ENCODE data around the gene C1QTNF4.

The C1QTNF4 gene

DNA sequence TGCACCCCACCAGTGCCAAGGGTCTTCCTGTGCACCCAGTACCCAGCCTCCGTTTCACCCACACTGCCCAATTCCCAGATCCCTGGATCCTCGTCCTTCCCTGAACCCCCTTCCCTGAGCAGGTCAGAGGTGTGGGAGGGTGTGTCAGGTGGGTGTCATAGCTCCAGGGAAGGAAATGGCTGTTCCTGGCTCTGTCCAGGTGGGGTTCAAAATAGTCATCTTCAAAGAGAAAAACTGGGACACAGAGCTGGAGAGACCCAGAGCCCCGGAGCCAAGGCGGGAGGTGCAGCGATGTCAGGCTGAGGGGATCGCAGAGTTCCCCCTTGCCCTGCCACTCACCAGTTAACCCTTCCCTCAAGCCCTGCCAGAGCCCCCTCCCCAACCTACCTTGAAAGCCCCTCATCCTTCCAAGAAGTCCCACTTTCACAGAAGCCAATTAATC lies 698 bp downstream of the C1QTNF4 start:
- no peak for DNase-seq (ENCODE audit: low read depth in 1 of 2, low spot score in 1 of 2)

DNA sequence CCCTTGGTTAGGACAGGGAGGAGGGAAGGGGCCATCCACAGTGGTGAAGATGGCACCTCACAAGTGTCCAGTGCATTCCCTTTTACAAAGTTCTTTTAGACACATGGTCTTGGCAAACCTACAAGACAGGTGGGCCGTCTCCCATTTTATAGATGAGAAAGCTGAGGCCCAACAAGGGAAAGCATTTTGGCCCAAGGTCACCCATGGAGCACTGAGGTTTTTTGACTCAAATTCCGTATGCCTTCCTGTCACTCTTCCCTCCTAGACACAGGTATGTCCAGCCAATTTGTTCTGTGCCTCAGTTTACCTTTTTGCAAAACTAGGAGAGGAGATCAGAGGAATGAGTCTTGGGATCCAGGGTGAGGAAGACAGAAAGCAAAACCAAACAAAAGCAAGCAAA lies 1.2 kb downstream of the C1QTNF4 start:
- no peak for DNase-seq (ENCODE audit: low read depth in 1 of 2, low spot score in 1 of 2)

DNA sequence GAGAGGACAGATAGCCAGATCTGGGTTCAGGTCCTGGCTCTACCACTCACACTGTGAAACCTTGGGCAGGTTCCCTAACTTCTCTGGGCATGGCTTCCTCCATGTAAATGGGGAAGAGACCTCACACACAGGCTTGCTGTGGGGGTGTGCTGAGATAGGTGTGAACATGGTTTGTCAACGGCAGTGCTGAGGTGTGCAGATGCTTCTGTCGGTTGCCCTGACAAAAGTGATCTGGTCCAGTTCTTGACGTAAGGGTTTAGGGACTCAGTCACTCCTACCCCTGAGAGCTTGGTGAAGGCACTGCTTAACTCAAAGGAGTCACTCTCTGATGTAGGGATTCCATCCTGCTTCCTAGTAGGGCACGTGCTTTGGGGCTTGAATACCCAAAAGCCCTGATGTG lies 2.0 kb downstream of the C1QTNF4 start:
- DNase-seq (ENCODE audit: low read depth in 1 of 2, low spot score in 1 of 2): no peak

DNA sequence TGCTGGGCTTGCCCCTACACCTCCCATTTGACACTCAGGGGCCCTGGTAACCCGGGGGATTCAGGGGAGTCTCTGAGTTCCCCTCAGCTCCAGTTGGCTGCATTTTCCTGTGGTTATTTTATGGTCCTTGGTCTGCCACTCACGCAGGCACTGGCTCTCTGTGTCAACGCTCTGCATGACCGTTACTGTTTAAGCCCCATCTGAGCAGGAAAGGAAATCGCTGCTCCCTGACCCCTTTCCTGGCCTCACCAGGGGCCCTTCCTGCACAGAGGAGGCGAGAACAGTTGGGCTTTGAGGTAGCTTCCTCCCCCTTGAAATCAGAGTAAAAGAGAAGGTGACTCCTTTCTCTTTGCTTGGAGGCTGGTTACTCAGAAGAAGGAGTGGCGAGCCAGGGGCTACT lies 2.4 kb downstream of the C1QTNF4 start:
- no peak for DNase-seq (ENCODE audit: low read depth in 1 of 2, low spot score in 1 of 2)

DNA sequence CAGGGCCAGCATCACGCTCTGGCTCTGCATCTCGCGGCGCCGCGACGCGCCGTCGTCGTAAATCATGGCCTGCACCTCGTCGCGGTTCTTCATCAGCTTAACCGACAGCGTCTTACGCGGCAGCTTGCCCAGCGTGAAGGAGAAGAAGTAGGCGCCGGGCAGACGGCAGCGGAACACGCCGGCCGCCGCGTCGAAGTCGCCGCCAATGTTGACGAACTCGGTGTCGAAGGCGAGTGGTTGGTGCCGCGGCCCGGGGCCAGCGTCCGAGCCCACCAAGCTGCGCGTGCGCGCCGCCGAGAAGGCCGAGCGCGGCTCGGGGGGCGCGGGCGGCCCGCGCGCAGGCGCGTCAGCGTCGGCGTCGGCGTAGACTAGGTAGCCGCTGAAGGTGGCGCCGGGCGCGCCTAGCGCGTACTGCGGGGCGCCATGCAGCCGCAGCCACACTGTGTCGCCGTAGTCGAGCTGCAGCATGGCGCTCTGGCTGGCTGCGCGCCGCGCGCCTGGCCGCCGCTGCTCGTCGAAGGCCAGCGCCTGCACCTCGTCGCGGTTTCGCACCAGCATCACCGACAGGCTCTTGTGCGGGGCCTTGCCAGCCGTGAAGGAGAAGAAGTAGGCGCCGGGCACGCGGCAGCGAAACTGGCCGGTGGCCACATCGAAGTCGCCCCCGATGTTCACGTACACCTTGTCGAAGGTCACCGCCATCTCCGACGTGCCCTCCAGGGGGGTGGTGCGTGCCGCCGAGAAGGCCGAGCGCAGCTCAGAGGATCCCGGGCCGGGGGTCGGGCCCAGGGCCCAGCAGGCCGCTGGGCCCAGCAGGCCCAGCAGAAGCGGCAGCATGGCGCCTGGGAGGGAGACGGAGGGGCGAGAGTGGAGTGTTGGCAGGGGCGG lies 4.0 kb downstream of the C1QTNF4 start:
- DNase-seq (ENCODE audit: low read depth in 1 of 2, low spot score in 1 of 2): no peak

DNA sequence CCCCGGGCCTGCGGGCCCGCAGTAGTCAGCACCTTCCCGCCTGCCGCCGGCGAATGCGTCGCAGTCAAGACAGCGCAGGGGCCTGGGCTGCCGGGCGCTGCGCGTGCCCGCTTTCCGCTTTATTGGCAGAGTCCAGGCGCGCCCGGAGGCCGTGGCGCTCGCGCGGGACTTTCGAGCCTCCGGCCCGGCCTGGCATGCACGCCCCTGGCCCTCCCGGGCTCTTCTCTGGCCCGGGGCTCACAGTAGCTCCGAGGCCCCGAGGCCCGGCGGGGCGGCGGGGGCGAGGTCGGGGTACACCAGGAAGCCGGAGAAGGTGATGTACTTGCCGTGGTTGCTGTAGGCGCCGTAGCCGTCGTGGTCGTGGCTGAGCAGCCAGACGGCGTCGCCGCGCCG lies 4.6 kb downstream of the C1QTNF4 start:
- DNase-seq (ENCODE audit: low read depth in 1 of 2, low spot score in 1 of 2): no peak

DNA sequence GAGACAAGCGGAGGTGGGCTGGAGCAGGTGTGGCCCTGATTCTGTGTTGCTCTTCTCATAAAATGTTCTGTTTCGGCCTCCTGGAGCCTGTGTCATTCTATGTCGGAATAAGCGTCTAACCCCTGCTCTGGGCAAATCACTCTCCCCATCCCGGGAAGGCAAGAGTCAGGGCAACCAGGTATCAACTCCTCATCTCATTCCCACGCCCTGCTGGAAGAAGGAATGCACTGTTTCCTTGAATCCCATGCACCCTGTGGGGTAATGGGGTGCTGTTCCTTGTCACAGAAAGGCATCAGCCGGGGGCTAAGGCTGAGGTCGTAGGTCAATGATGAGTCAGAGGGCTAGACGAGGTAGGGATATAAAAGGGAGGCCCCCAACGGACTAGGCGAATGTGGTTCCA lies 5.1 kb downstream of the C1QTNF4 start:
- DNase-seq (ENCODE audit: low read depth in 1 of 2, low spot score in 1 of 2): no peak

DNA sequence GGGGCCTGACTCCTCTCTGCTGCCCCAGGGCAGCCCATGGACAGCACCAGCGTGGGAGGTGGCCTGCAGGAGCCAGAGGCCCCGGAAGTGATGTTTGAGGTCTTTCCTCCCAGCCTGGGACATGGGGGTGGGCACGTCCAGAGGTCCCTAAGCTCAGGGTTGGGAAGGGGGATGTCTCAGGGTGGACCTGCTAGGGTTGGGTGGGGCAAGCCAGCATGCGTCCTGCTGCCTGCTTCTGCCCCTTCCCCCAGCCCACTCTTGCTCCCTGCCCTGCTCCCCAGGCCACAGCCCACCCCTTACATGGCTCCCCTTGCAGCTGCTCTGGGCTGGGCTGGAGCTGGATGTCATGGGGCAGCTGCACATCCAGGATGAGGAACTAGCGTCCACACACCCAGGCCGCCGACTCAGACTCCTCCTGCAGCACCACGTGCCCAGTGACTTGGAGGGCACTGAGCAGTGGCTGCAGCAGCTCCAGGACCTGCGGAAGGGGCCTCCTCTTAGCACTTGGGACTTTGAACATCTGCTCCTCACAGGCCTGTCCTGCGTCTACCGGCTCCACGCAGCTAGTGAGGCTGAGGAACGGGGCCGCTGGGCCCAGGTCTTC lies 6.4 kb downstream of the C1QTNF4 start:
- DNase-seq (ENCODE audit: low read depth in 1 of 2, low spot score in 1 of 2): no peak

DNA sequence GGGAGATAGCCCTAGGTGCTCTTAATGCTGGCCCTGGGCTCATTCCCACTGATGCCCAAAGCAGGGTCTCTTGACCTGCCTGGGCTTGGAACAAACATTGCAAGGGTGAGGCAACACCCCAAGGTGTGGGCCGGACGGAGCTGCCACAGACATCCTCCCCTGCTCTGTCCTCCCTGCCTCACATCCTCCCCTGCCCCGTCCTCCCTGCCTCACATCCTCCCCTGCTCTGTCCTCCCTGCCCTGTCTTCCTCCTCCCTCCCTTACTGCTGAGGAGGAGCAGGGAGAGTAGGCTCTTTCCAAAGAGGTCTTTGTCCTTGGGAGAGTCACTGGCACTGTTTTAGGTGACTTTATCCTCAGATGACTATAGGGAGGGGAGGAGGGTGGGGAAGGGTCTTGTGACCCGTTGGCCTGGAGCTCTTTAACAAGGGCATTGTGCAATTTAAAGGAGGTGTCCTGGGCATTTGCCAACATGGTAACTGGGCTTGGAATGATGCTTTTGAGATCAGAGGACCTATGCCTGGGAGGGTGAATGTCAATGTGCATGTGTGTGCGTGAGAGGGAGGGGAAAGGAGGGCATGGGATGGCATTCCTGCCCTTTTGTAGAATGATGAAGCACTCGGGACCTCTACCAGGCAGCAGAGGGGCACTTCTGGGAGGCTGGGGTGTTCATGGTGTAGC lies 7.0 kb downstream of the C1QTNF4 start:
- DNase-seq (ENCODE audit: low read depth in 1 of 2, low spot score in 1 of 2): no peak

DNA sequence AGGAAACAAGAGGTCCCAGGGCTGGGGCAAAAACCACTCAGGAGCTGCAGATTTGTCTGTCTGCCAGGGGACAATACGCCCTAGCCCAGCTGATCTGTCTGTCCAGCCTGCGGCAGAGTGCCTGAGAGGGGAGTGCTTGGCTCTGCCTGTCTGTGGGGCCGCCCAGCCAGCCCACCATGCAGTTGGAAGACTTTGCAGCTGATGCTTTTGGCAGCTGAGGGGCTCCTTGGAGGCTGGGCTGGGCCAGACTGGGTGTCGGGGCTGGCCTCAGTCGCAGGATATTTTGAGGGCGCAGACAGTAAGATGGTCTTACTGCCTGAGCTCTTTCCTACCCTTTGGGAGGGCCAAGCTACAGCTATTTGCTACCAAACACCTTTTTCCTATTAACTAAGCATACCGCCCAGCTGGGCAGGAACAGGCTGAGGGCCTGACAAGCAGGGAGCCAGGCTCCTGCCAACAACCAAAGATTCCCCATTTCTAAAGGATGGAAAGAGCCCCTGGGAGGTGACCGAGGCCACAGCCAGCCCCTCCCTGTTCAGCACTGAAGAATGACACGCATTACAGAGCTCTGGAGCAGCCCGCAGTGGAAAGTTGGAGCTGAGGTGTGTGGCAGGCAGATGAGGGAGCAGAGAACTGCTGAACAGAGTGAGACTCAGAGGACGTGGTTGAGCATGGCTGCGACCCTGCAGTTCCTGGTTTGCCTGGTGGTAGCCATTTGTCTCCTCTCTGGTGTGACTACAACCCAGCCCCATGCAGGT lies 7.9 kb downstream of the C1QTNF4 start, which contains the start of gene FAM180B:
Gene FAM180B, plus strand, starts transcription at position 581 of the 758 bp plus-strand sequence. Its CDS starts 91 bp downstream, at position 672.
- no peak for DNase-seq (ENCODE audit: low read depth in 1 of 2, low spot score in 1 of 2)

DNA sequence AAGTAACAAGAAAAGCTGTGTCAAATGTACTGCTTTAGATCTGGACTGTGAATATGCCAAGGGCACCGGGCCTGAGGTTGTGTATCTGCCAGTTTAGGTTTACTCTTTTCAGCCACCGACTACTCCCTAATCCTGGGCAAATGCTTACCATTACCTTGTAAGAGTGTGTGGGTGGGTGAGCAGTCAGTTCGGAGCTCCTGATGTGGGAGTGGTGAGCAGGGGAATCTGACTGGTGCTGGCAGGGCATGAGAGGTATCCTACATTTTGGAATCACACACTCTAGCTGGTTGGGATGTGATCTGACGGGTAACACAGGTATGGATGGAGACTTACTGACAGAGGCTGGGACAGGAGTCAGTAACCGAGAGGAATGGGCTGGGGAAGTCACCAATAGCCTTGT lies 10.4 kb downstream of the C1QTNF4 start:
- no peak for DNase-seq (ENCODE audit: low read depth in 1 of 2, low spot score in 1 of 2)

DNA sequence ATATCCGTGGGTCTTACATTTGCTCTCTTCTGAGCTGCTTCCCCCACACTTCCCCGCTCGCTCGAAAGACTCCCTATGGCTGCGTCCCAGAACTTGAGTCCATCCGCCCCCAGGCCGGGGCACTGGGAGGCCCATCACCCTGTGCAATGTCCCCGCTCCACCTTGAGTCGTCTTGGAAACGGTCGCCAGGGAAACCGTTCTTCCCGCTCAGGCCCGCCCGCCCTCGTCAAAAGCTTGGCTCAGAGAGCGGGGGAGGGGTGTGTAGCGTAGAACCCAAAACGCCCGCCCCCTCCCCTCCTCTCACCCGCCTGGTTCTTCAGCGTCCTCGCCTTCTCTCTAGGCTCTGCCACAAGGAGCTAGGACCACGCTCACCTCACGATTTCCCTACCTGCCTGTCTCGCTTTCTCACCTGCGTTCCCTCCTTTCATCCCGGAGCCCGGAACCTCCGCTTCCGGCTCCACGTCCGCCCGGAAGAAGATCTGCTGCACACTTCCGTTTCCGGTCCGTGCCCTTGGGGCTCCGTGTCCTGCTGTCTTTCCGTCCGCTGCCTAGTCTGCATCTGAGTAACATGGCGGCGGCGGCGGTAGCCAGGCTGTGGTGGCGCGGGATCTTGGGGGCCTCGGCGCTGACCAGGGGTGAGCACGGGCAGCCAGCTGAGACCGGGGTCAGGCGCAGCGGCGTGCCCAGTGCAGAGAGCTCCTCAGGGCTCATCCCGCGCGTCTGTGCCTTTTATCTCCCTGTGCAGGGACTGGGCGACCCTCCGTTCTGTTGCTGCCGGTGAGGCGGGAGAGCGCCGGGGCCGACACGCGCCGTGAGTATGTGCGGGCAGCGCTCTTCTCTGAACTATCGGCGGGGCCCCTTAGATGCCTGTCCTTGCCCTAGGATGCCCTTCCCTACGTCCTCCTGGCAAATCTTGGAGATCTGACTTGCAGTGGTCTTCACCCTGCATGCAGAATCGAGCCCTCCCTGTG lies 15.4 kb downstream of the C1QTNF4 start, which contains the start of the genes KBTBD4 and NDUFS3:
Gene KBTBD4, minus strand, starts transcription at position 447 of the 971 bp plus-strand sequence. Its CDS starts 19 bp downstream, at position 428.
Gene NDUFS3, plus strand, starts transcription at position 551 of the 971 bp plus-strand sequence. Its CDS starts 18 bp downstream, at position 569.
- DNase-seq (ENCODE audit: low read depth in 1 of 2, low spot score in 1 of 2): peak; percentile 83 to 84

DNA sequence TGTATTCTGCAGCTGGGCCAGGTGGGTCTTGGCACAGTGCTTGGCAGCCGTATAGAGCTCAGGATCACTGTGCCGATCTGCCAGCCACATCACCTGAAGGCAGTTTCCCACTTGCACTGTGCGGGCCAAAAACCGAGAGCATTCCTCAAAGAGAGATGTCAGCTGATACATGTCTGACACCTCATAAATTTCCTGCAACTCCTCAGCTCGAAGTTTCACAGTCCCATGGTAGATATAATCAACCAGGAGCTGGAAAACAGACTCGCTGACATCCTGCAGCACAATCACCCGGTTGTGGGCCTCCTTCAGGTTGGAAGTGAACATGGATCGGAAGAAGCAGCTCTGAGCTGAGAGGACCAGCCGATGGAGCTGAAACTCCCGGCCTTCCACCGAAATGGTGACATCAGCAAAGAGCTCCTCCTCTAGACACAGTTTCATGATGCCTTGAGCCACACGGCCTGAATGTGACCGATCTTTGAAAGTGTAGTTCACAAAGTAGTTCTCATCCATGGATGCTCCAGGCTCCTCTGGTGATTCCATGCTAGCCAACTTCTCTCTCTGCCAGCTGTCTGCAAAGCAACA lies 16.7 kb downstream of the C1QTNF4 start:
- DNase-seq (ENCODE audit: low read depth in 1 of 2, low spot score in 1 of 2): no peak

DNA sequence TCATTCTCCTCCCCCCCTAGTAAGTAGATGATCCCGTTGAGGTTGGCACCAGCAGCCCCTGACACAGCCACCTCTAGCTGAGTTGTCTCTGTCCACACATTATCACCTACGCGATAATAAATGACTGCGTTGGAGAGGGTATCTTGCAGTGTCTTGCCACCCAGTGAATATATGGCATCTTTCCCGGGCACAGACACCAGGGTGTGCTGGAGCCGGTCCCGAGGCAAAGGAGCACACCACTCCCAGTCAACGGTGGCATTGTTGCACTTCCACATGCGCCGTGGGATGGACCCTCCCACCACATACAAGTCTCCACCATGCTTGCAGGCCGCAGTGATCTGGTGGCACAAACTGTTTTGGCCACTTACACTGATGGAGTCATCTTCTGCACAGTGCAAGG lies 20.9 kb downstream of the C1QTNF4 start:
- no peak for DNase-seq (ENCODE audit: low read depth in 1 of 2, low spot score in 1 of 2)

DNA sequence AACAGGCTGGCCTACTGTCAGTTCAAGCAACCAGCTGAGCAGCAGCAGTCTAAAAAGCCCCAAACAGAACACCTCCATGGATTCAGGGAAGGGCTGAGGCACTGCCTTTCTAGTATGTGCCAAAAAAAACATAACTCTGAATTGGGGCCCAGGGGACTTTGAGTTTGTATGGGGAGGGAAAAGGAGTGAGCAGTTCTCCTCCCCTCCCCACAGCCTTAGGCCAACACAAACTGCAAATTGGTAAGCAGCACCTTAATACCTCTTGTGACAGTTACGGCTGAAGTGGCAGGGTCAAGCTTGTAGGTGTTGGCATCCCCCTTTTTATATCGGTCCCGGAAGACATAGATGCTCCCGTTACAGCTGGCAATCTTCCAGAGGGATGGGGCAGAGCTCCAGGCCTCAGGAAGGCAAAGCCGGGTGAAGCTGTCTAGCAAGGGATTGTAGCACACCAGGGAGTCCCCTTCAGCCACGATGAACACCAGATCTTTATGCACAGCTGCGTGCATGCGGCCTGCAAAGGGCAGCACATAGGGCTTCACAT lies 21.4 kb downstream of the C1QTNF4 start:
- no peak for DNase-seq (ENCODE audit: low read depth in 1 of 2, low spot score in 1 of 2)

DNA sequence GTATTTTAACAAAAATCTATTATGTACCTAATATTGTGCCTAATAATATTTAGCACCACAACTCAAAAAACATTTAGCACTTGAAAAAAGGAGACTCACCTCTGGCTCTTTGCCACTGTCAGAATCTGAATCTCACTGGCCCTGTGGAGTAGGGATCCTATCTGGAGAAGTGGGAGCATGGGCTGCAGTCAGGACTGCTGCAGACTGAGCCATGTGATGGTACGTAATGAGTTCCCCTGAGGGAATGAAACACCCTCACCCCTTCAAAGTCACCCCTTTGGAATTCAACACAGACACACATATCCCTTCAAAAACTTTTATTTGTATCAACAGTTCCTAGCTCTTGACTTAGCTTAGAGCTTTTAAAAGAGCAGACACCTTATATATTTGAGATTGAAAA lies 22.3 kb downstream of the C1QTNF4 start:
- DNase-seq (ENCODE audit: low read depth in 1 of 2, low spot score in 1 of 2): no peak

DNA sequence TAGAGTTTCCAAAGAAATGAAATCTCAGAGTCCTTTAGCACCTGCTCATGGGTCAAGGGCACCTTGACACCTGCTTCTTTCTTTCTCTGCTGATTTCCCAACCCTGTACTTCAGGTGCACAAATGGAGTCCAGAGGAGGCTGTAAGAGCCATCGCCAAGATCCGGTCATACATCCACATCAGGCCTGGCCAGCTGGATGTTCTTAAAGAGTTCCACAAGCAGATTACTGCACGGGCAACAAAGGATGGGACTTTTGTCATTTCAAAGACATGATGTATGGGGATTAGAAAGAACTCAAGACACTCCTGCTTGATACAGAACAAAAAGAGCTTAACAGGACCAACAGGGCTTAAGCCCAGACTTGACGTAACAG lies 22.9 kb downstream of the C1QTNF4 start:
- DNase-seq (ENCODE audit: low read depth in 1 of 2, low spot score in 1 of 2): no peak

DNA sequence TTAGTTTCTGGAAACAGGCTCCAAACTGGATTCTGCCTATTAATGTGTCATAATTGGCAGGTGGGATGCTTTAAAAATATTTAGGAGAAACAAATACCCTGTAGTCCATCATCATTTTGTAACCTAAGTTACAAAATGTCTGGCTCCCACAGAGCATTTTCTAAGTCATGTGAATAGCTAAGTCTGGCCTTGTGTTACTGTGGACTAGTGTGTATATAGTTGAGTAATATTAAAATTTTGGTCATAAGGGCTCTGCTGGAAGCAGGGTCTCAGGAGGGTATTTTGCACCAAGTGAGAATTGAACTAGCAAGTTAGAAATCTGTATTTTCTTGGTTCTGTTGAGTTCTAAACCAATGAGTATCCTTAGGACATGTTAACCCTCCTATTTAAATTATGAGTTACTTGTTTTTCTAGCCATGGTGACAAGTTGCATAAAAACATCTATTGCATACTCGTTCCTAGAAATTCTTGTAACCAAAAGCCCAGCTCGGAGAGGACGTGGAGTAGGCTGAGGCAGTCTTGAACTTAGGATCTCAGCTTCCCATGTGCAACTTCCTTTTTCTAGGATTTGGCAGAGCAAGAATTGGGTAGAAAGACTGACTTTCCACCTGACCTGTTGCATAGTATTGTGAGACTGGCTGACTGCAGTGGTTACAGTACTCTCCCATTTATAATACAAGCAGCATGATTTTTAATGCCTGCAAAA lies 23.4 kb downstream of the C1QTNF4 start:
- DNase-seq (ENCODE audit: low read depth in 1 of 2, low spot score in 1 of 2): no peak

DNA sequence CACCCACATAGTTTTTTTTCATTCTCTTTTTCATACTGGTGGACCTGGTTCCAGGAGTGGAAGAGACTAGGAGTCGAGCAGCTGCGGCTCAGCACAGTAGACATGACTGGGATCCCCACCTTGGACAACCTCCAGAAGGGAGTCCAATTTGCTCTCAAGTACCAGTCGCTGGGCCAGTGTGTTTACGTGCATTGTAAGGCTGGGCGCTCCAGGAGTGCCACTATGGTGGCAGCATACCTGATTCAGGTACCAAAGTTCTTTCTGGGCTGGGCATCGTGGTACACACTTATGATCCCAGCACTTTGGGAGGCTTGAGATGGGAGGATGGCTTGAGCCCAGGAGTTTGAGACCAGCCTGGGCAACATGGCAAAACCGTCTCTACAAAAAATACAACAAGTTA lies 24.6 kb downstream of the C1QTNF4 start:
- DNase-seq (ENCODE audit: low read depth in 1 of 2, low spot score in 1 of 2): no peak

Data from activated T-helper 1 cell treated with anti-CD3 and anti-CD28 coated beads, Interleukin-2, amount 50 U/mL, for 16 hours (primary cell).